GM20000 (cell line): ENCODE measurements around the gene MYO3B.

Source experiments
- DNase-seq: peaks from one replicate; pipeline ENCODE4 v3.0.0; 2012; ENCODE audit warnings: low spot score
- TF ChIP-seq, protein P1 (sequence below): IDR thresholded peaks from 2 replicates; pipeline ENCODE4 v1.5.1; 2012; ENCODE audit warnings: mild to moderate bottlenecking, control low read depth; ENCODE audit errors: extremely low read depth, missing control alignments

Gene MYO3B

DNA sequence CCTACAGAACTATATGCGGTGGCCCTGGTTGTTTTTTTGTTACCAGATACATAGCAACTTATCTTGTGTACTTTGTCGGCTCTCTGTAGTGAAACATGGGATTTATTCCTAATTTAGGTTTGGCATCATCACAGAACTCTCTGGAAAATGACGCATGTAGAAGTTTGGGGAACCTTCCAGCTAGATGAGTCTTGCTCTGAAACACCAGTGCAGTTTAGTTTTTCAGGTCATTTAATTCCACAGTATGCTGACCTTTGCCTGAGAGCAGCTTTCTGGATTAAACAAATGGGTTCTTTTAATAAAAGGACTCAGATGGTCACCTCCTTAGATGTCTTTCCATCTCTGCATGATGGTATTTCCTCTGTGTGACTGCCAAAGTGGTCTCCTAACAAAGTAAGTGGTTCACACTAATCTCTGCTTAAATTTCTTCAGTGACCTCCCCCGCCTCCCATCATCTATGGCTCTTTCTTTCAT lies 39.9 kb downstream of the MYO3B start:
- TF ChIP-seq, protein P1, sequence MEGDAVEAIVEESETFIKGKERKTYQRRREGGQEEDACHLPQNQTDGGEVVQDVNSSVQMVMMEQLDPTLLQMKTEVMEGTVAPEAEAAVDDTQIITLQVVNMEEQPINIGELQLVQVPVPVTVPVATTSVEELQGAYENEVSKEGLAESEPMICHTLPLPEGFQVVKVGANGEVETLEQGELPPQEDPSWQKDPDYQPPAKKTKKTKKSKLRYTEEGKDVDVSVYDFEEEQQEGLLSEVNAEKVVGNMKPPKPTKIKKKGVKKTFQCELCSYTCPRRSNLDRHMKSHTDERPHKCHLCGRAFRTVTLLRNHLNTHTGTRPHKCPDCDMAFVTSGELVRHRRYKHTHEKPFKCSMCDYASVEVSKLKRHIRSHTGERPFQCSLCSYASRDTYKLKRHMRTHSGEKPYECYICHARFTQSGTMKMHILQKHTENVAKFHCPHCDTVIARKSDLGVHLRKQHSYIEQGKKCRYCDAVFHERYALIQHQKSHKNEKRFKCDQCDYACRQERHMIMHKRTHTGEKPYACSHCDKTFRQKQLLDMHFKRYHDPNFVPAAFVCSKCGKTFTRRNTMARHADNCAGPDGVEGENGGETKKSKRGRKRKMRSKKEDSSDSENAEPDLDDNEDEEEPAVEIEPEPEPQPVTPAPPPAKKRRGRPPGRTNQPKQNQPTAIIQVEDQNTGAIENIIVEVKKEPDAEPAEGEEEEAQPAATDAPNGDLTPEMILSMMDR: no peak
- no peak for DNase-seq

GRCh38 chr2:170218456-170218855 lies 40.5 kb downstream of the MYO3B start:
- DNase-seq: no peak
- TF ChIP-seq, protein P1: no peak

DNA sequence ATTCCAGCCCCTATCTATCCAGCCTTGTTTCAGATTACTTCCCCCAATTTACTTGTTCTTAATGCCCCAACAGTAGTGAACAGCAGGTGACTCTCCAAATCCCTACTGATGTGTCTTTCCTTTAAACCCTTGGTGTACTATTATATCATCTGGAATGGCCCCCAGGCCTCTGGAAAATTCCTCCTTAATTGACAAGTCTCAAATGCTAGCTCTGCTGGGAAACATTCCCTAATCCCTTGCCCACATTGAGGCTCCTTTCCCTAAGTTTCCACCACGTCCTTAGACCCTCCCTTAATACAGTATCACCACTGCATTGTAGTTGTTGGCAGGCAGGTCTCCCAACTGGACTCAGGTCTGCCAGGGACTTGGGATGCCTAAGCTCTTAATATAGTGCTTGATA lies 41.0 kb downstream of the MYO3B start:
- TF ChIP-seq, protein P1: no peak
- DNase-seq: no peak

DNA sequence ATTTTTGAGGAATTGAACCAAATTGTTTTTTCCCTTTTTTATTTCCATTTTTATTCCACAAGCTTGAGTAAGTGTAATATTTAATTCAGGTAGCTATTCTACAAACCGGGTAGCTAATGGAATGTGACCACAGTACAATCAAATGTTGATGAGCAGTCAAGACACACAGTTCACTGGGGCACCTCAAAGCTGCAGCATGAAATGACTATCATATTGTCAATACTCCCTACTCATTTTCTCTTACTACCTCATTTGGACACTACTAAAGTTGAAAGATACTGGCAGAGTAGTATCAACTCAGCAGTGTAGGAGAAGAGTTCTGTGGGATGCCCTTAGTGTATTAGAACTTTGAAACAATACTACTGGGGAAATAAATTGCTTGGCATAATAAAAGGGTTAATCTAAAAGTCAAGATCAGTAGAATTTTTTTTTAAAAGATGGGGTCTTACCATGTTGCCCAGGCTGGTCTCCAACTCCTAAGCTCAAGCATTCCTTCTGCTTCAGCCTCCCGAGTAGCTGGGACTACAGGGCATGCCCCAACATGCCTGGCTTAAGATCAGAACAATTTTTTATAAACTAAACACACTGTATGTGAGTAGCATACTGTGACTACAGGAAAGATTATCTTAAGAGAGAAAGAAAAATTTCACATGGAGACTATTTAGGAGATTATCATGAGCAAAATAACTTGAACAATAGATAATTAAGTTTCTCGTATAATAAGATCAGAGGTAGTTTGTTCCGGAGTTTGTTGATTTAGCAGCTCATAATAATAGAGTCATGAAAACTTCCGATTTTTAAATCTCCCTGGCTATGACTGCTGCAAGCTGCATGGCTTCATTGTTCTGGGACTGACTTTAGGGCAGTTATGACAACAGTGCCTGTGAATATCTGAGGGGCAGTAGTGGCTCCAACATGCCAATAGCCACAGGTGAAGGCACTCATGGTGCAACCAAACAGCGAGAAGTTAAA lies 43.7 kb downstream of the MYO3B start:
- DNase-seq: no peak
- TF ChIP-seq, protein P1: no peak

- no peak for DNase-seq
- TF ChIP-seq, protein P1: no peak
Observed at GRCh38 chr2:170222298-170222697, 44.4 kb downstream of the MYO3B start.

GRCh38 chr2:170222842-170223241 lies 44.9 kb downstream of the MYO3B start:
- TF ChIP-seq, protein P1: no peak
- DNase-seq: no peak

DNA sequence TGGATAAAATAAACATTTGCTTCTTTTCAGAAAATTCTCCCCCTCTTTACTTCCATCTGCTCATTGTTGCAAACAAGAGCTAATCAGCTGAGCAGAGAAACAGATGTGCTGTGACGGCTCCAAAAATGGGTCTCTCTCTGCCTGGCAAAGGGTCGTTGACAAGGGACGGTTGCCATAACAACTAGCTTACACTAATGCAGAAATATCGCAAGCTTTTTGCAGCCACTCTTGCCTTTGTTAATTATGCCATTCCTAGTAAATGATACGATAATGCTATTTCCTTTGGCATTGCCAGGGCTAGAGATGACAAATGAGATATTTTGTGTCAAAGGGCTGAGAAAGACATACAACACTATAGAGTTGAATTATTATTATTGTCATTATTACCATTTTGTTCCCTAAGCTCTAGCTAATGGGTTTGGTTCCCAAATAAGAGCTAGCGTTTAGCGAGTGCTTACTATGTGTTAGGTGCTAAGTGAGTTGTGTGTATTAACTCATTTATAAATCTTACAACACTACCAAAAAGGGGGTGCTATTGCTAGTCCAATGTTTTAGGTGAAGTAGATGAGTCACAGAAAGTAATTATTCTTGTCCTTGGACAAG lies 46.8 kb downstream of the MYO3B start:
- TF ChIP-seq, protein P1: no peak
- no peak for DNase-seq
